ENCODE data around the gene PRDM16. TPM values are rescaled to one million over a fixed set of nuclear protein-coding genes. Genes with fewer than 3 reads are reported as not detected.

Gene PRDM16
- polyA plus RNA-seq, 3 donors: not detected

DNA sequence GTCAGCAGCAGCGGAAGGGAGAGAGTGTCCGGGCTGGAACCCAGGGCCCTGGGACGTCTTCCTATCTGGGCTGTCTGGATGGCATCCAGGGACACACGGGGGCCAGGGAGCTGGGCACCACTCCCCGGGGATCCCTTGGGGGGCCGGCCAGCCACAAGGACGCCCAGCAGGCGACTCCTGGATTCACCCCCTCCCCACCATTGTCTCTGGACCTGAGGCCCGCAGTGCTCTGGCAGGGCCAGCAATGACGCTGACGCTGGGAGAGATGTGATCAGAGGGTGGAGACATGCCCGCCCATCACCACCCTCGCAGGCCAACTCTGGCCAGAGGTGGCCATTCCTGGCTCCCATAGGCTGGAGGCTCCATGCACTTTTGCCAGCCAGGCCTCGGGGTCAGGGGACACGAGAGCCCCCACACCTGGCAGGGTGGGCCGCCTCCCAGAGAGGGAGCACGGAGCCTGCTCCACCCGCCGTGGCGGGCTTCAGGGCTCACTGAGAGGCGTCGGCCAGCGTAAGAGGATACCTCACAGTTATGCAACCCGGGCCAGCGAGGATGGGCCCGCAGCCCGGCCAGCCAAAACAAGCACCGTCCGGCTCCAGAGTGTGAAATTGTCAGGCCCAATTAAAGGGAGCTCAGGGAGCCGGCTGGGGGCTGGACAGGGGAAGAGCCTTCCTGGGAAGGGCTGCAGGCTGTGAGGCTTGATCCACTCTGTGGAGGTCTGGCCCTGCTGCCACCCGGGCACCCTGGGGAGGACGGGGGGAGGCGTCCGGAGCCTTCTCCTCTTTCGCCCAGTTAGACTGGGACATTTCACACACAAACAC lies 37.4 kb upstream of the PRDM16 start:
- Histone ChIP-seq H3K9ac (ENCODE audit: insufficient read depth, low read length, poor library complexity, severe bottlenecking) (no peak overlapping the region), H3K4me3 (replicated peaks in 1 of 3; ENCODE audit: low read depth in 2 of 3, low read length in 3 of 3) (no peak overlapping the region), H3K79me2 (ENCODE audit: insufficient read depth, low read length) (no peaks in the 10 kb centered on the region), H3K4me1 (ENCODE audit: control insufficient read depth in 1 of 2, insufficient read depth in 2 of 2, low read length in 2 of 2) (no peaks in the 10 kb centered on the region), H3K4me2 (replicated peaks; ENCODE audit: extremely low read depth, low read length, poor library complexity, severe bottlenecking) (no peak overlapping the region), H4K20me1 (ENCODE audit: insufficient read depth, low read length) (no peaks in the 10 kb centered on the region), H3K9me3 (replicated peaks in 1 of 2; ENCODE audit: control insufficient read depth in 1 of 2, insufficient read depth in 1 of 2, low read length in 2 of 2) (no peaks in the 10 kb centered on the region), H2AFZ (ENCODE audit: insufficient read depth, low read depth, low read length, poor library complexity, severe bottlenecking) (no peak overlapping the region), H3K27ac (ENCODE audit: low read depth in 1 of 2, low read length in 2 of 2) (no peak overlapping the region), H3K27me3 (ENCODE audit: control insufficient read depth in 2 of 2, insufficient read depth in 2 of 2, low read length in 2 of 2) (no peaks in the 10 kb centered on the region), H3K36me3 (replicated peaks in 1 of 2; ENCODE audit: control insufficient read depth in 1 of 2, insufficient read depth in 2 of 2, low read length in 2 of 2) (no peaks in the 10 kb centered on the region)
- TF ChIP-seq, protein P1, sequence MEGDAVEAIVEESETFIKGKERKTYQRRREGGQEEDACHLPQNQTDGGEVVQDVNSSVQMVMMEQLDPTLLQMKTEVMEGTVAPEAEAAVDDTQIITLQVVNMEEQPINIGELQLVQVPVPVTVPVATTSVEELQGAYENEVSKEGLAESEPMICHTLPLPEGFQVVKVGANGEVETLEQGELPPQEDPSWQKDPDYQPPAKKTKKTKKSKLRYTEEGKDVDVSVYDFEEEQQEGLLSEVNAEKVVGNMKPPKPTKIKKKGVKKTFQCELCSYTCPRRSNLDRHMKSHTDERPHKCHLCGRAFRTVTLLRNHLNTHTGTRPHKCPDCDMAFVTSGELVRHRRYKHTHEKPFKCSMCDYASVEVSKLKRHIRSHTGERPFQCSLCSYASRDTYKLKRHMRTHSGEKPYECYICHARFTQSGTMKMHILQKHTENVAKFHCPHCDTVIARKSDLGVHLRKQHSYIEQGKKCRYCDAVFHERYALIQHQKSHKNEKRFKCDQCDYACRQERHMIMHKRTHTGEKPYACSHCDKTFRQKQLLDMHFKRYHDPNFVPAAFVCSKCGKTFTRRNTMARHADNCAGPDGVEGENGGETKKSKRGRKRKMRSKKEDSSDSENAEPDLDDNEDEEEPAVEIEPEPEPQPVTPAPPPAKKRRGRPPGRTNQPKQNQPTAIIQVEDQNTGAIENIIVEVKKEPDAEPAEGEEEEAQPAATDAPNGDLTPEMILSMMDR (IDR thresholded peaks at IDR 0.05): no peak
- Mint-ChIP-seq H3K4me3 (no peak overlapping the region), H3K27ac (no peak overlapping the region), H3K4me1 (no peaks in the 10 kb centered on the region), H3K36me3 (no peaks in the 10 kb centered on the region), H3K27me3 (ENCODE audit: low read depth in 3 of 3) (peaks cover 4 to 8% (median 6%) of the 10 kb centered on the region in 3 donors), H3K9me3 (no peaks in the 10 kb centered on the region)
- WGBS (ENCODE audit: insufficient coverage): 92% methylated on average over 28 of the region's 35 CpGs
- no peak for DNase-seq
- intact Hi-C loops (cut with micrococcal nuclease): no loop called here

DNA sequence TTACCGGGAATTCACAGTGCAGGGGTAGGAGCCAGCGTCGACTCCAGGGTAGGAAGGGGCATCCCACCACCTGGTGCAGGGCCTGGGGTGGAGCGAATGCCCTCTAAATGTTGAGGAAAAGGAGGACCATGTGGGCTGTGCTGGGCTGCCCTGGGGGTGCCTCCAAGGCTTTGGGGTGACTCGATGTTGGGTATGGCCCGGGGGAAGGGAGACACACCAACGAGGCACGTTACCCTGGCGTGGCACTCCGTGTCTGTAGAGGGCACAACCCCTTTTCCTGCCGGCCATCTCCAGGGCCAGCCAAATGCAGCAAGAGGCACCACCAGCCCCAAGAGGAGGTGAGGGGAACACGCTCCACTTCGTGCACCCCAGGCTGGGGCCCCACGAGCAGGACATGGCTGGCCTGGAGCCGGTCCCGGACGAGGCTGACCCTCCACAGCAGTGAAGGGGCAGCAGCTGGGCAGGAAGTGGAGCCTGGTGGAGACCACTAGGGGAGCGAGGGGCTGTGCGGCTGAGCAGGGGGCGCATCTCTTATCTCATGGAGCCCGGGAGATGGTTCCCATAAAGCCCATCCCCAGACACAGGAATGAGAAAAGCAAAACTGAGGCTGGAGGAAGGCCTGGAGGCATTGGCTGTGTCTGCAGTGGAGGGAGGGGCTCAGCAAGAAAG lies 36.5 kb upstream of the PRDM16 start:
- TF ChIP-seq, protein P1 (IDR thresholded peaks at IDR 0.05): no peak
- H3K4me3 ChIP-seq (replicated peaks in 1 of 3; ENCODE audit: low read depth in 2 of 3, low read length in 3 of 3): no peak overlapping the region
- no peaks in the 10 kb centered on the region for H3K27me3 ChIP-seq (ENCODE audit: control insufficient read depth in 2 of 2, insufficient read depth in 2 of 2, low read length in 2 of 2)
- H3K27ac ChIP-seq (ENCODE audit: low read depth in 1 of 2, low read length in 2 of 2): no peak overlapping the region
- no peaks in the 10 kb centered on the region for H3K36me3 ChIP-seq (replicated peaks in 1 of 2; ENCODE audit: control insufficient read depth in 1 of 2, insufficient read depth in 2 of 2, low read length in 2 of 2)
- WGBS (ENCODE audit: insufficient coverage): 91% methylated on average over 13 of the region's 21 CpGs
- H3K79me2 ChIP-seq (ENCODE audit: insufficient read depth, low read length): no peaks in the 10 kb centered on the region
- H3K4me1 ChIP-seq (ENCODE audit: control insufficient read depth in 1 of 2, insufficient read depth in 2 of 2, low read length in 2 of 2): no peaks in the 10 kb centered on the region
- no peaks in the 10 kb centered on the region for H3K9me3 Mint-ChIP-seq
- no peaks in the 10 kb centered on the region for H3K9me3 ChIP-seq (replicated peaks in 1 of 2; ENCODE audit: control insufficient read depth in 1 of 2, insufficient read depth in 1 of 2, low read length in 2 of 2)
- H3K27me3 Mint-ChIP-seq (ENCODE audit: low read depth in 3 of 3): peaks cover 4 to 8% (median 5%) of the 10 kb centered on the region in 3 donors
- no peak for DNase-seq
- H3K36me3 Mint-ChIP-seq: no peaks in the 10 kb centered on the region
- H3K4me3 Mint-ChIP-seq: no peak overlapping the region
- no peaks in the 10 kb centered on the region for H4K20me1 ChIP-seq (ENCODE audit: insufficient read depth, low read length)
- no peak overlapping the region for H3K9ac ChIP-seq (ENCODE audit: insufficient read depth, low read length, poor library complexity, severe bottlenecking)
- intact Hi-C loops (cut with micrococcal nuclease): no loop called here
- H3K27ac Mint-ChIP-seq: no peak overlapping the region
- H3K4me2 ChIP-seq (replicated peaks; ENCODE audit: extremely low read depth, low read length, poor library complexity, severe bottlenecking): no peak overlapping the region
- no peak overlapping the region for H2AFZ ChIP-seq (ENCODE audit: insufficient read depth, low read depth, low read length, poor library complexity, severe bottlenecking)
- no peaks in the 10 kb centered on the region for H3K4me1 Mint-ChIP-seq

All from CD14-positive monocyte (primary cell).